ENCODE results near the gene HEMK1. TPM values are rescaled to one million over a fixed set of nuclear protein-coding genes. Genes with fewer than 3 reads are reported as not detected.

The HEMK1 gene
- total and polyA plus RNA-seq, 4 donors = 11.0 to 21.3 (median 15.1) TPM

GRCh38 chr3:50642382-50642781 is 73.1 kb downstream of the HEMK1 start:
- ATAC-seq (ENCODE audit: low FRiP score) = no peak
- no peak overlapping the region for H3K4me3 ChIP-seq (ENCODE audit: low read length in 2 of 2)
- H3K4me1 ChIP-seq (ENCODE audit: control insufficient read depth in 1 of 2, insufficient read depth in 2 of 2, low read length in 2 of 2) = no peaks in the 10 kb centered on the region
- H3K36me3 ChIP-seq (ENCODE audit: control insufficient read depth in 1 of 2, insufficient read depth in 2 of 2, low read length in 1 of 2) = no peaks in the 10 kb centered on the region
- H3K9me3 ChIP-seq (ENCODE audit: control insufficient read depth, low read length) = no peaks in the 10 kb centered on the region
- DNase-seq = no peak
- H3K27ac ChIP-seq (ENCODE audit: low read depth in 1 of 2, low read length in 2 of 2) = no peak overlapping the region
- WGBS, 2 donors = 97% methylated on average over 1 of the region's 1 CpG
- no peaks in the 10 kb centered on the region for H3K27me3 ChIP-seq (ENCODE audit: control insufficient read depth in 1 of 2, insufficient read depth in 2 of 2, low read length in 1 of 2)
- intact Hi-C loops (cut with DNase I) = no loop called here

- Histone ChIP-seq H3K4me1 (ENCODE audit: control insufficient read depth in 1 of 2, insufficient read depth in 2 of 2, low read length in 2 of 2) (no peaks in the 10 kb centered on the region), H3K36me3 (ENCODE audit: control insufficient read depth in 1 of 2, insufficient read depth in 2 of 2, low read length in 1 of 2) (no peaks in the 10 kb centered on the region), H3K4me3 (ENCODE audit: low read length in 2 of 2) (no peak overlapping the region), H3K27ac (ENCODE audit: low read depth in 1 of 2, low read length in 2 of 2) (no peak overlapping the region), H3K9me3 (ENCODE audit: control insufficient read depth, low read length) (no peaks in the 10 kb centered on the region), H3K27me3 (ENCODE audit: control insufficient read depth in 1 of 2, insufficient read depth in 2 of 2, low read length in 1 of 2) (no peaks in the 10 kb centered on the region)
- intact Hi-C loops (cut with DNase I) = no loop called here
- no peak for DNase-seq
- WGBS, 2 donors = 7% methylated on average over 7 of the region's 7 CpGs
- no peak for ATAC-seq (ENCODE audit: low FRiP score)
Observed at GRCh38 chr3:50644561-50644960, 75.2 kb downstream of the HEMK1 start.

GRCh38 chr3:50645378-50645777 is 76.1 kb downstream of the HEMK1 start:
- no peaks in the 10 kb centered on the region for H3K36me3 ChIP-seq (ENCODE audit: control insufficient read depth in 1 of 2, insufficient read depth in 2 of 2, low read length in 1 of 2)
- no peaks in the 10 kb centered on the region for H3K4me1 ChIP-seq (ENCODE audit: control insufficient read depth in 1 of 2, insufficient read depth in 2 of 2, low read length in 2 of 2)
- H3K27ac ChIP-seq (ENCODE audit: low read depth in 1 of 2, low read length in 2 of 2) = no peak overlapping the region
- intact Hi-C loops (cut with DNase I) = no loop called here
- no peak overlapping the region for H3K4me3 ChIP-seq (ENCODE audit: low read length in 2 of 2)
- no peak for DNase-seq
- no peak for ATAC-seq (ENCODE audit: low FRiP score)
- WGBS, 2 donors = 81 to 93% methylated on average over 2 of the region's 2 CpGs
- no peaks in the 10 kb centered on the region for H3K27me3 ChIP-seq (ENCODE audit: control insufficient read depth in 1 of 2, insufficient read depth in 2 of 2, low read length in 1 of 2)
- no peaks in the 10 kb centered on the region for H3K9me3 ChIP-seq (ENCODE audit: control insufficient read depth, low read length)

Other genes with a start within 250 kb of the HEMK1 start
- 10 to 100 TPM; 52.6 to 71.2 TPM for gene HYAL2, start 246.8 kb upstream of the HEMK1 start, total RNA-seq
- gene HYAL2, start 246.8 kb upstream of the HEMK1 start, polyA plus RNA-seq = 10 to 100 TPM in 1 of 2 donors, 1 to 10 TPM in 1; 5.6 to 25.3 TPM
- 10 to 100 TPM; 18.9 to 22.6 TPM for gene TUSC2, start 241.3 kb upstream of the HEMK1 start, total RNA-seq
- 10 to 100 TPM; 28.5 to 33.2 TPM for gene TUSC2, start 241.3 kb upstream of the HEMK1 start, polyA plus RNA-seq
- gene RASSF1, start 228.7 kb upstream of the HEMK1 start, total RNA-seq = 10 to 100 TPM; 41.6 to 43.2 TPM
- 10 to 100 TPM; 33.6 to 42.3 TPM for gene RASSF1, start 228.7 kb upstream of the HEMK1 start, polyA plus RNA-seq
- under 1 TPM; 0.68 to 0.96 TPM for gene ZMYND10, start 223.8 kb upstream of the HEMK1 start, total RNA-seq
- 1 to 10 TPM in 1 of 2 donors, under 1 TPM in 1; 0.13 to 3.5 TPM for gene ZMYND10, start 223.8 kb upstream of the HEMK1 start, polyA plus RNA-seq
- 10 to 100 TPM; 11.9 to 21.4 TPM for gene NPRL2, start 218.7 kb upstream of the HEMK1 start, total RNA-seq
- gene NPRL2, start 218.7 kb upstream of the HEMK1 start, polyA plus RNA-seq = 10 to 100 TPM; 17.3 to 41.9 TPM
- gene CYB561D2, start 218.7 kb upstream of the HEMK1 start, total RNA-seq = 10 to 100 TPM in 1 of 2 donors, 1 to 10 TPM in 1; 7.9 to 12.2 TPM
- 10 to 100 TPM in 1 of 2 donors, 1 to 10 TPM in 1; 6.8 to 14.4 TPM for gene CYB561D2, start 218.7 kb upstream of the HEMK1 start, polyA plus RNA-seq
- 10 to 100 TPM; 27.8 to 32.9 TPM for gene TMEM115, start 210.0 kb upstream of the HEMK1 start, total RNA-seq
- 10 to 100 TPM; 10.3 to 31.8 TPM for gene TMEM115, start 210.0 kb upstream of the HEMK1 start, polyA plus RNA-seq
- 1 to 10 TPM; 2.7 to 3.2 TPM for gene CACNA2D2, start 65.9 kb upstream of the HEMK1 start, total RNA-seq
- gene CACNA2D2, start 65.9 kb upstream of the HEMK1 start, polyA plus RNA-seq = 1 to 10 TPM in 1 of 2 donors, under 1 TPM in 1; 0.75 to 1.7 TPM
- gene C3orf18, start 1.8 kb upstream of the HEMK1 start, total RNA-seq = 10 to 100 TPM in 1 of 2 donors, 1 to 10 TPM in 1; 8.8 to 15.9 TPM
- gene C3orf18, start 1.8 kb upstream of the HEMK1 start, polyA plus RNA-seq = 10 to 100 TPM; 16.4 to 18.0 TPM
- 10 to 100 TPM in 1 of 2 donors, 1 to 10 TPM in 1; 8.3 to 10.1 TPM for gene CISH, start 42.3 kb downstream of the HEMK1 start, total RNA-seq
- gene CISH, start 42.3 kb downstream of the HEMK1 start, polyA plus RNA-seq = 1 to 10 TPM; 1.5 to 3.6 TPM
- gene MAPKAPK3, start 47.6 kb downstream of the HEMK1 start, total RNA-seq = 10 to 100 TPM; 23.7 to 24.8 TPM
- gene MAPKAPK3, start 47.6 kb downstream of the HEMK1 start, polyA plus RNA-seq = 10 to 100 TPM; 13.0 to 18.3 TPM
- gene DOCK3, start 105.4 kb downstream of the HEMK1 start, total RNA-seq = under 1 TPM; 0.72 to 0.97 TPM
- under 1 TPM; 0.31 to 0.38 TPM for gene DOCK3, start 105.4 kb downstream of the HEMK1 start, polyA plus RNA-seq

Data from aorta (tissue), 5 donors.